Endothelial cell of umbilical vein (primary cell): ENCODE results near the gene SLC16A6. TPM values are rescaled to one million over a fixed set of nuclear protein-coding genes. Genes with fewer than 3 reads are reported as not detected.
"Not testable (repeated sequence)": the region's sequence is repeated elsewhere in the genome, so short reads cannot be mapped to it uniquely, and the experiment has no call there.

ENCODE experiments used
- BruUV-seq: library from RNA; stranded (reverse); fragments of 400-500 nt; replicated peaks from 2 replicates; lab custom pipeline; 2021; lab: Mats Ljungman, UMichigan
- CTCF ChIA-PET: fragments of 300-600, 350-600 bp; sonication (Branson Sonifier 250); formaldehyde crosslinking; loops from one replicate; lab custom pipeline; 2021; ENCODE audit warnings: antibody characterized with exemption, inconsistent platforms; lab: Charles Lee
- POLR2A ChIA-PET: fragments of 300-600, 350-600 bp; sonication (Branson Sonifier 250); formaldehyde crosslinking; loops from one replicate; lab custom pipeline; 2021; ENCODE audit warnings: antibody characterized with exemption, inconsistent platforms; lab: Charles Lee
- DNase-seq: peaks from one replicate; pipeline ENCODE4 v3.0.0-alpha.2; 2011; ENCODE audit warnings: low read depth, low spot score
- FAIRE-seq: peaks from 2 replicates; lab custom pipeline; 2011; peaks lifted over from hg19 to GRCh38; lab: Jason Lieb, UNC
- H2AFZ ChIP-seq: 2 replicates; pipeline ENCODE4 v1.6.0; 2012; ENCODE audit warnings: low read depth, low read length, control low read depth, inconsistent platforms
- H3K27ac ChIP-seq: 2 replicates; pipeline ENCODE4 v1.5.1; 2011; ENCODE audit warnings: low read depth, mild to moderate bottlenecking, control low read depth, low read length, moderate library complexity; ENCODE audit not compliant: insufficient read depth
- H3K27me3 ChIP-seq, 2 experiments: 2 replicates each; pipeline versions ENCODE4 v1.6.0 to v1.6.1; 2011; ENCODE audit warnings: low read length in 2 of 2, mixed read lengths in 1 of 2; ENCODE audit not compliant: control insufficient read depth in 2 of 2, insufficient read depth in 2 of 2
- H3K36me3 ChIP-seq, 2 experiments: 2 replicates in 1 of 2; 3 replicates in 1 of 2; pipeline ENCODE4 v1.5.1; 2011; ENCODE audit warnings: low read length in 2 of 2, mild to moderate bottlenecking in 1 of 2, moderate library complexity in 1 of 2; ENCODE audit not compliant: control insufficient read depth in 2 of 2, insufficient read depth in 2 of 2; ENCODE audit errors: extremely low read depth in 1 of 2
- H3K4me1 ChIP-seq: 3 replicates; pipeline ENCODE4 v1.5.1; 2011; ENCODE audit warnings: mild to moderate bottlenecking, low read length; ENCODE audit not compliant: control insufficient read depth, insufficient read depth; ENCODE audit errors: extremely low read depth
- H3K4me2 ChIP-seq: 2 replicates; pipeline ENCODE4 v1.6.1; 2011; ENCODE audit warnings: low read length, control low read depth, mixed read lengths; ENCODE audit not compliant: insufficient read depth
- H3K4me3 ChIP-seq, 3 experiments: fragments of 200-600 bp in 1 of 3; sonication (generic), shearing (Covaris generic) in 1 of 3; replicated peaks in 1 of 3; 2 replicates each; pipeline ENCODE4 v1.5.1; 2011 to 2016; ENCODE audit warnings: control low read depth in 3 of 3, low read length in 3 of 3, mild to moderate bottlenecking in 2 of 3, inconsistent platforms in 1 of 3, low read depth in 1 of 3, moderate library complexity in 1 of 3; ENCODE audit not compliant: insufficient read depth in 1 of 3
- H3K79me2 ChIP-seq: 2 replicates; pipeline ENCODE4 v1.6.0; 2012; ENCODE audit warnings: low read length, inconsistent platforms; ENCODE audit not compliant: control insufficient read depth, insufficient read depth
- H3K9ac ChIP-seq: replicated peaks from 2 replicates; pipeline ENCODE3; 2011; ENCODE audit warnings: low read length, control low read depth; ENCODE audit not compliant: insufficient read depth; ENCODE audit errors: extremely low read depth
- H3K9me1 ChIP-seq: replicated peaks from 3 replicates; pipeline ENCODE4 v1.6.0; 2011; ENCODE audit warnings: mild to moderate bottlenecking, low read length; ENCODE audit not compliant: control insufficient read depth, insufficient read depth; ENCODE audit errors: extremely low read depth
- H3K9me3 ChIP-seq: replicated peaks from 2 replicates; pipeline ENCODE4 v1.5.1; 2012; ENCODE audit warnings: low read length, inconsistent platforms; ENCODE audit not compliant: control insufficient read depth, insufficient read depth
- H4K20me1 ChIP-seq: replicated peaks from 2 replicates; pipeline ENCODE3; 2011; ENCODE audit warnings: mild to moderate bottlenecking, low read length; ENCODE audit not compliant: control insufficient read depth, insufficient read depth; ENCODE audit errors: extremely low read depth
- EZH2 ChIP-seq: IDR thresholded peaks from 2 replicates; pipeline ENCODE4 v1.6.1; 2012; ENCODE audit warnings: borderline replicate concordance, low read depth, mild to moderate bottlenecking, moderate library complexity, low read length, inconsistent platforms; ENCODE audit not compliant: severe bottlenecking
- JUN ChIP-seq: IDR thresholded peaks from 2 replicates; pipeline ENCODE4 v1.6.1; 2011; ENCODE audit warnings: borderline replicate concordance, low read depth; ENCODE audit not compliant: insufficient read length, insufficient read depth
- MYC ChIP-seq: IDR thresholded peaks from one replicate; pipeline ENCODE4 v1.6.1; 2011; ENCODE audit warnings: mild to moderate bottlenecking, low read depth, low read length
- POLR2A ChIP-seq: IDR thresholded peaks from 2 replicates; pipeline ENCODE4 v1.6.1; 2012; ENCODE audit warnings: low read depth, mild to moderate bottlenecking, control low read depth, low read length
- POLR2AphosphoS5 ChIP-seq: IDR thresholded peaks from 2 replicates; pipeline ENCODE4 v1.6.1; 2012; ENCODE audit warnings: low read depth, mild to moderate bottlenecking, control low read depth, low read length, moderate library complexity; ENCODE audit not compliant: insufficient read depth
- dilution Hi-C: fragments of 300-500 bp; cut with MboI; formaldehyde crosslinking; loops from one replicate; pipeline ENCODE4 v1.15.0; 2019; ENCODE audit warnings: low sequenced_read_pairs; ENCODE audit not compliant: extremely low pct_ligation_motif_present
- intact Hi-C: fragments of 100-400 bp; cut with micrococcal nuclease; formaldehyde crosslinking; loops from one replicate; pipeline ENCODE4 v1.10.0; 2022
- polyA plus RNA-seq, 4 experiments: library from polyadenylated mRNA; depleted of rRNA in 3 of 4; stranded (reverse) in 3 of 4; unstranded in 1 of 4; fragments of >200 nt; gene quantifications; 2 replicates each; pipeline versions ENCODE4 v1.2.1 to v1.2.3, GENCODE V29; 2011 to 2012; ENCODE audit warnings: missing spikeins in 1 of 4
- total RNA-seq: library from RNA; stranded (reverse); gene quantifications from 2 replicates; pipeline ENCODE4 v1.2.3, GENCODE V29; 2021
- TF ChIP-seq, protein P1 (sequence below), 2 donors: IDR thresholded peaks; 1 replicate in 1 of 2; 2 replicates in 1 of 2; pipeline ENCODE4 v1.5.1; 2011; ENCODE audit warnings: low read length in 2 of 2, mild to moderate bottlenecking in 2 of 2, moderate library complexity in 2 of 2, control low read depth in 1 of 2, inconsistent platforms in 1 of 2, low read depth in 1 of 2; ENCODE audit not compliant: insufficient read depth in 1 of 2; ENCODE audit errors: extremely low read depth in 1 of 2
- TF ChIP-seq, protein P2 (sequence below): IDR thresholded peaks from 2 replicates; pipeline ENCODE4 v1.6.1; 2011; ENCODE audit not compliant: insufficient read depth, insufficient read length

Gene SLC16A6
- total and polyA plus RNA-seq, 2 donors (not counting 3 experiments of a cell fraction or from before 2014, with no cell fraction given) = 0.65 to 0.91 TPM

DNA sequence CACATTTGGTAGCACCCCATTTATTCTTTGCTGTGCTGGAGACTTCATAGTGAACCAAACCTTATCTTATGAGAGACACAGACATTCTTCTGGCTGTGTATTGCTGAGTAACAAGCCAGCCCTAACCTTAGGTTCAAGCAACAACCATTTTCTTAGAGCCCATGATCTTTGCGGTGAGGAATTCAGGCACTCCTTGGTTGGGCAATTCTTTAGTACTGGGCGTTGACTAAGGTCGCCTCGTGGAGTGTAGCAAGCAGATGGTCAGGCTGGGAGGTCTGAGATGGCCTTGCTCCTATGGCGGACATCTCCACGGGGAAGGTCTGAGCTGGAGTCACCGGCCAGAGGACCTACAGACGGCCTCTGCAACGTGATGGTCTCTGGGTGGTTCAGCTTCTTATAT is 43.5 kb upstream of the SLC16A6 start:
- FAIRE-seq = no peak
- no TSS peak for BruUV-seq
- no peaks in the 10 kb centered on the region for H3K27me3 ChIP-seq
- no peaks in the 10 kb centered on the region for H3K9me1 ChIP-seq
- H3K9ac ChIP-seq = no peak overlapping the region
- H3K9me3 ChIP-seq = no peaks in the 10 kb centered on the region
- H4K20me1 ChIP-seq = no peaks in the 10 kb centered on the region
- ChIA-PET POLR2A (no interaction called here), CTCF (interaction anchor here (1.8 kb wide), 1 partner anchor 64 kb away, joined by 8 read pairs; no protein-coding TSS in a partner anchor)
- intact Hi-C loops (no loop called here), dilution Hi-C loops (no loop called here)
- no peak overlapping the region for H2AFZ ChIP-seq
- no peaks in the 10 kb centered on the region for H3K79me2 ChIP-seq
- no peak overlapping the region for H3K27ac ChIP-seq
- peaks cover 2% of the 10 kb centered on the region for H3K4me1 ChIP-seq
- H3K4me3 ChIP-seq = no peak overlapping the region
- DNase-seq = no peak
- TF ChIP-seq, protein P1, sequence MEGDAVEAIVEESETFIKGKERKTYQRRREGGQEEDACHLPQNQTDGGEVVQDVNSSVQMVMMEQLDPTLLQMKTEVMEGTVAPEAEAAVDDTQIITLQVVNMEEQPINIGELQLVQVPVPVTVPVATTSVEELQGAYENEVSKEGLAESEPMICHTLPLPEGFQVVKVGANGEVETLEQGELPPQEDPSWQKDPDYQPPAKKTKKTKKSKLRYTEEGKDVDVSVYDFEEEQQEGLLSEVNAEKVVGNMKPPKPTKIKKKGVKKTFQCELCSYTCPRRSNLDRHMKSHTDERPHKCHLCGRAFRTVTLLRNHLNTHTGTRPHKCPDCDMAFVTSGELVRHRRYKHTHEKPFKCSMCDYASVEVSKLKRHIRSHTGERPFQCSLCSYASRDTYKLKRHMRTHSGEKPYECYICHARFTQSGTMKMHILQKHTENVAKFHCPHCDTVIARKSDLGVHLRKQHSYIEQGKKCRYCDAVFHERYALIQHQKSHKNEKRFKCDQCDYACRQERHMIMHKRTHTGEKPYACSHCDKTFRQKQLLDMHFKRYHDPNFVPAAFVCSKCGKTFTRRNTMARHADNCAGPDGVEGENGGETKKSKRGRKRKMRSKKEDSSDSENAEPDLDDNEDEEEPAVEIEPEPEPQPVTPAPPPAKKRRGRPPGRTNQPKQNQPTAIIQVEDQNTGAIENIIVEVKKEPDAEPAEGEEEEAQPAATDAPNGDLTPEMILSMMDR (IDR thresholded peaks at IDR 0.05; ENCODE audit: extremely low read depth in 1 of 2, insufficient read depth in 1 of 2, low read depth in 1 of 2, low read length in 2 of 2) = no peak
- TF ChIP-seq POLR2A = no peak
- no peak for TF ChIP-seq POLR2AphosphoS5
- TF ChIP-seq, protein P2, sequence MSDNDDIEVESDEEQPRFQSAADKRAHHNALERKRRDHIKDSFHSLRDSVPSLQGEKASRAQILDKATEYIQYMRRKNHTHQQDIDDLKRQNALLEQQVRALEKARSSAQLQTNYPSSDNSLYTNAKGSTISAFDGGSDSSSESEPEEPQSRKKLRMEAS = no peak
- TF ChIP-seq EZH2 = no peak
- no peak for TF ChIP-seq MYC
- no peak for TF ChIP-seq JUN
- no peaks in the 10 kb centered on the region for H3K36me3 ChIP-seq
- no peak overlapping the region for H3K4me2 ChIP-seq

DNA sequence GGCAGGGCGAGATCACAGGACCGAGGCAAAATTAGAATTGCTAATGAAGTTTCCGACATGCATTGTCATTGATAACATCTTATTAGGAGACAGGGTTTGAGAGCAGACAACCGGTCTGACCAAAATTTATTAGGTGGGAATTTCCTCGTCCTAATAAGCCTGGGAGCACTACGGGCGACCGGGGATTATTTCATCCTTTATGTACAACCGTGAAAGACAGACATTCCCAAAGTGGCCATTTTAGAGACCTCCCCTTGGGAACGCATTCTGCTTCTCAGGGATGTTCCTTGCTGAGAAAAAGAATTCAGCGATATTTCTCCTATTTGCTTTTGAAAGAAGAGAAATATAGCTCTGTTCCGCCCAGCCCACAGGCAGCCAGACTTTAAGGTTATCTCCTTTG is 41.0 kb upstream of the SLC16A6 start:
- H4K20me1 ChIP-seq, H3K4me2 ChIP-seq, dilution Hi-C loops, H3K4me1 ChIP-seq, H3K36me3 ChIP-seq, intact Hi-C loops, H3K9ac ChIP-seq, DNase-seq, H3K79me2 ChIP-seq, H3K27me3 ChIP-seq, H3K9me3 ChIP-seq, POLR2A ChIA-PET, H3K9me1 ChIP-seq, H2AFZ ChIP-seq, BruUV-seq, H3K4me3 ChIP-seq, FAIRE-seq, H3K27ac ChIP-seq: not testable (repeated sequence)
- CTCF ChIA-PET = interaction anchor here (0.8 kb wide), 1 partner anchor 67 kb away, joined by 3 read pairs; no protein-coding TSS in a partner anchor
